H9 (cell line): ENCODE data around the gene SYT17. TPM values are rescaled to one million over a fixed set of nuclear protein-coding genes. Genes with fewer than 3 reads are reported as not detected.

ENCODE experiments used
- DNase-seq: peaks from one replicate; pipeline ENCODE4 v3.0.0-alpha.2; 2017
- H2AFZ ChIP-seq: one replicate; pipeline ENCODE4 v1.6.1; 2013; ENCODE audit warnings: mild to moderate bottlenecking, low read length, control low read depth, moderate library complexity
- H2AK5ac ChIP-seq: 2 replicates; pipeline ENCODE4 v1.6.1; 2013; ENCODE audit warnings: low read length, control low read depth, mixed read lengths; ENCODE audit not compliant: insufficient read length
- H2BK120ac ChIP-seq: one replicate; pipeline ENCODE4 v1.6.1; 2013; ENCODE audit warnings: low read depth, mild to moderate bottlenecking, low read length, control low read depth, inconsistent platforms; ENCODE audit not compliant: poor library complexity, severe bottlenecking
- H2BK12ac ChIP-seq: 2 replicates; pipeline ENCODE4 v1.6.1; 2013; ENCODE audit warnings: low read length, control low read depth, mixed read lengths, low read depth; ENCODE audit not compliant: insufficient read length
- H2BK15ac ChIP-seq: 2 replicates; pipeline ENCODE4 v1.6.1; 2013; ENCODE audit warnings: low read depth, low read length, control low read depth
- H2BK20ac ChIP-seq: one replicate; pipeline ENCODE4 v1.6.1; 2013; ENCODE audit warnings: low read depth, mild to moderate bottlenecking, low read length, control low read depth, inconsistent platforms; ENCODE audit not compliant: poor library complexity, severe bottlenecking
- H2BK5ac ChIP-seq: 2 replicates; pipeline ENCODE4 v1.6.1; 2013; ENCODE audit warnings: low read length, control low read depth, mixed read lengths; ENCODE audit not compliant: insufficient read length
- H3K14ac ChIP-seq: 2 replicates; pipeline ENCODE4 v1.6.1; 2013; ENCODE audit warnings: low read length, control low read depth; ENCODE audit not compliant: insufficient read depth
- H3K18ac ChIP-seq: 2 replicates; pipeline ENCODE4 v1.6.1; 2013; ENCODE audit warnings: low read depth, mild to moderate bottlenecking, mixed read lengths, low read length, control low read depth; ENCODE audit not compliant: insufficient read length
- H3K23ac ChIP-seq: 2 replicates; pipeline ENCODE4 v1.6.1; 2013; ENCODE audit warnings: low read length, control low read depth, mixed read lengths, low read depth; ENCODE audit not compliant: insufficient read length
- H3K23me2 ChIP-seq: 2 replicates; pipeline ENCODE4 v1.6.1; 2013; ENCODE audit warnings: low read depth, mild to moderate bottlenecking, mixed read lengths, low read length, control low read depth; ENCODE audit not compliant: insufficient read length, poor library complexity, severe bottlenecking
- H3K27ac ChIP-seq: 2 replicates; pipeline ENCODE4 v1.5.1; 2013; ENCODE audit warnings: low read length, control low read depth, mixed read lengths, low read depth; ENCODE audit not compliant: insufficient read length
- H3K27me3 ChIP-seq: 2 replicates; pipeline ENCODE4 v1.6.1; 2013; ENCODE audit warnings: low read length, control low read depth, inconsistent platforms; ENCODE audit not compliant: insufficient read depth
- H3K4ac ChIP-seq: 2 replicates; pipeline ENCODE4 v1.6.1; 2013; ENCODE audit warnings: low read depth, mild to moderate bottlenecking, control low read depth, inconsistent platforms, low read length, moderate library complexity
- H3K4me1 ChIP-seq: 2 replicates; pipeline ENCODE4 v1.6.1; 2013; ENCODE audit warnings: low read length, control low read depth, inconsistent platforms; ENCODE audit not compliant: insufficient read depth
- H3K4me2 ChIP-seq: 2 replicates; pipeline ENCODE4 v1.6.1; 2013; ENCODE audit warnings: low read length, control low read depth, mixed read lengths; ENCODE audit not compliant: insufficient read length, insufficient read depth
- H3K56ac ChIP-seq: 2 replicates; pipeline ENCODE4 v1.6.1; 2013; ENCODE audit warnings: low read depth, mild to moderate bottlenecking, mixed read lengths, low read length, control low read depth; ENCODE audit not compliant: insufficient read length
- H3K79me1 ChIP-seq: 2 replicates; pipeline ENCODE4 v1.6.1; 2013; ENCODE audit warnings: low read depth, mild to moderate bottlenecking, moderate library complexity, low read length, control low read depth, inconsistent platforms; ENCODE audit not compliant: insufficient read depth, poor library complexity, severe bottlenecking
- H3K79me2 ChIP-seq: 2 replicates; pipeline ENCODE4 v1.6.1; 2013; ENCODE audit warnings: low read length, control low read depth, inconsistent platforms; ENCODE audit not compliant: insufficient read depth
- H3K9ac ChIP-seq: 2 replicates; pipeline ENCODE4 v1.6.1; 2013; ENCODE audit warnings: low read length, control low read depth, mixed read lengths; ENCODE audit not compliant: insufficient read length; ENCODE audit errors: extremely low read depth
- H3K9me3 ChIP-seq: one replicate; pipeline ENCODE4 v1.6.1; 2013; ENCODE audit warnings: low read depth, low read length, inconsistent platforms; ENCODE audit not compliant: control insufficient read depth
- H3T11ph ChIP-seq: one replicate; pipeline ENCODE4 v1.6.1; 2013; ENCODE audit warnings: mild to moderate bottlenecking, low read length, control low read depth, inconsistent platforms
- H4K20me1 ChIP-seq: one replicate; pipeline ENCODE4 v1.6.1; 2013; ENCODE audit not compliant: control insufficient read depth, insufficient read length, insufficient read depth
- H4K5ac ChIP-seq: 2 replicates; pipeline ENCODE4 v1.6.1; 2013; ENCODE audit warnings: low read depth, mild to moderate bottlenecking, mixed read lengths, low read length, control low read depth; ENCODE audit not compliant: insufficient read length
- H4K8ac ChIP-seq: replicated peaks from 2 replicates; pipeline ENCODE4 v1.6.1; 2013; ENCODE audit warnings: low read length, control low read depth, mixed read lengths, low read depth; ENCODE audit not compliant: insufficient read length
- H4K91ac ChIP-seq: 2 replicates; pipeline ENCODE4 v1.6.1; 2013; ENCODE audit warnings: low read depth, mild to moderate bottlenecking, moderate library complexity, mixed read lengths, low read length, control low read depth; ENCODE audit not compliant: insufficient read length
- H3K27ac Mint-ChIP-seq, 3 experiments: 2 replicates in 2 of 3; 3 replicates in 1 of 3; pipeline ENCODE4 v1.8.0; 2020 to 2021; ENCODE audit warnings: mixed read lengths in 3 of 3, mild to moderate bottlenecking in 1 of 3, moderate library complexity in 1 of 3
- H3K27me3 Mint-ChIP-seq: 2 replicates; pipeline ENCODE4 v1.8.0; 2021; ENCODE audit warnings: low read depth, mild to moderate bottlenecking, moderate library complexity, mixed read lengths
- H3K36me3 Mint-ChIP-seq, 3 experiments: 2 replicates in 2 of 3; 3 replicates in 1 of 3; pipeline ENCODE4 v1.8.0; 2020 to 2021; ENCODE audit warnings: low read depth in 3 of 3, mixed read lengths in 3 of 3; ENCODE audit not compliant: insufficient read depth in 1 of 3
- H3K4me1 Mint-ChIP-seq, 2 experiments: 2 replicates each; pipeline ENCODE4 v1.8.0; 2020; ENCODE audit warnings: mixed read lengths in 2 of 2
- H3K4me3 Mint-ChIP-seq, 2 experiments: 2 replicates in 1 of 2; 3 replicates in 1 of 2; pipeline ENCODE4 v1.8.0; 2020 to 2021; ENCODE audit warnings: mild to moderate bottlenecking in 2 of 2, mixed read lengths in 2 of 2, moderate library complexity in 1 of 2
- H3K9me3 Mint-ChIP-seq, 2 experiments: 2 replicates in 1 of 2; 3 replicates in 1 of 2; pipeline ENCODE4 v1.8.0; 2020; ENCODE audit warnings: mild to moderate bottlenecking in 2 of 2, mixed read lengths in 2 of 2, moderate library complexity in 1 of 2
- WGBS: extraction: QIAGEN DNeasy Blood & Tissue Kit; methylation state at CpG from one replicate; pipeline ENCODE4 v1.1.7; 2013; ENCODE audit warnings: missing lambda C conversion rate, low lambda C conversion rate, mixed read lengths; ENCODE audit not compliant: insufficient read length; ENCODE audit errors: extremely low coverage; 5-methylcytosine and 5-hydroxymethylcytosine counted together
- total RNA-seq: library from RNA; stranded (reverse); gene quantifications from 2 replicates; pipeline ENCODE4 v1.2.1, GENCODE V29; 2021
- TF ChIP-seq, protein P1 (sequence below): fragments of 200-600 bp; sonication (generic); conservative IDR thresholded peaks from 3 replicates; pipeline ENCODE4 v1.8.0; 2021; ENCODE audit warnings: antibody characterized with exemption, mild to moderate bottlenecking

SYT17 gene
- total RNA-seq, 1 experiment from 2014 or later: 3.0 TPM

DNA sequence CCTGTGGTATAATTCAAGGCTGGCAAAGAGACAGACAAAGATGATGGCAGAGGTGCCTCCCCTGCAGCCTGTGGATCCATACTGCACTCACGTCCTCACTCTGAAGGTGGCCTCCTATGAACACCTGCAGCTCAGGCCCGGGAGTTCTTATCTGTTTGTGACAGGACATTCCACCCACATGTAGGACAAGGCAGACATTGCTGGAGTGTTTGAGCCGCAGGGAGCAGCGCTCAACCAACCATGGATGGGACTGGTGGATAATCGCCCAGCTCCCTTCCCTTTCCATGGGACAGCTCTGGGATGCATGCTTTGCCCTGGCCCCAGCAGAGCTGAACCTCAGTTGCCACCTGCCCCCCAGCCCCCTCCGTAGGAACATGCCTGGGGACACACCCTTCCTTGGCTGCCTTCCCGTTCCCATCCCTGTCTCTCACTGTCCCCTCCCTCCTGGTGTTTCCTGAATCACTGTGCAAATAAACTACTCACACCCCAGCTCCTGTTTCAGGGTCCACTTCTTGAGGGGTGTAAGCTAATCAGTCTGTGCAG is 32.1 kb upstream of the SYT17 start:
- Histone ChIP-seq H2BK120ac (no peak overlapping the region), H3K9me3 (no peaks in the 10 kb centered on the region), H2BK12ac (no peak overlapping the region), H3K79me2 (no peaks in the 10 kb centered on the region), H2BK20ac (no peak overlapping the region), H3K9ac (no peak overlapping the region), H3K27me3 (no peaks in the 10 kb centered on the region), H3K79me1 (no peaks in the 10 kb centered on the region), H2AFZ (no peak overlapping the region), H4K8ac (no peak overlapping the region), H3K14ac (no peak overlapping the region), H3K23ac (no peak overlapping the region), H3T11ph (no peak overlapping the region), H4K91ac (no peak overlapping the region), H2BK5ac (no peak overlapping the region), H2BK15ac (no peak overlapping the region), H2AK5ac (no peak overlapping the region), H4K5ac (no peak overlapping the region), H4K20me1 (no peaks in the 10 kb centered on the region), H3K23me2 (peaks cover 3% of the 10 kb centered on the region), H3K27ac (no peak overlapping the region), H3K4me1 (peaks cover 3% of the 10 kb centered on the region; the same call in 1 of the 2 replicates), H3K4ac (no peak overlapping the region), H3K18ac (no peak overlapping the region), H3K4me2 (no peak overlapping the region), H3K56ac (no peak overlapping the region)
- H3K4me1 Mint-ChIP-seq: peaks cover 20 to 21% of the 10 kb centered on the region in 2 experiments
- DNase-seq: no peak
- H3K27ac Mint-ChIP-seq: peak overlapping the region in 1 of 3 experiments; percentile 65; a peak in 2 of 7 replicates
- H3K27me3 Mint-ChIP-seq: peaks cover 1% of the 10 kb centered on the region; the same call in 1 of the 2 replicates
- TF ChIP-seq, protein P1, sequence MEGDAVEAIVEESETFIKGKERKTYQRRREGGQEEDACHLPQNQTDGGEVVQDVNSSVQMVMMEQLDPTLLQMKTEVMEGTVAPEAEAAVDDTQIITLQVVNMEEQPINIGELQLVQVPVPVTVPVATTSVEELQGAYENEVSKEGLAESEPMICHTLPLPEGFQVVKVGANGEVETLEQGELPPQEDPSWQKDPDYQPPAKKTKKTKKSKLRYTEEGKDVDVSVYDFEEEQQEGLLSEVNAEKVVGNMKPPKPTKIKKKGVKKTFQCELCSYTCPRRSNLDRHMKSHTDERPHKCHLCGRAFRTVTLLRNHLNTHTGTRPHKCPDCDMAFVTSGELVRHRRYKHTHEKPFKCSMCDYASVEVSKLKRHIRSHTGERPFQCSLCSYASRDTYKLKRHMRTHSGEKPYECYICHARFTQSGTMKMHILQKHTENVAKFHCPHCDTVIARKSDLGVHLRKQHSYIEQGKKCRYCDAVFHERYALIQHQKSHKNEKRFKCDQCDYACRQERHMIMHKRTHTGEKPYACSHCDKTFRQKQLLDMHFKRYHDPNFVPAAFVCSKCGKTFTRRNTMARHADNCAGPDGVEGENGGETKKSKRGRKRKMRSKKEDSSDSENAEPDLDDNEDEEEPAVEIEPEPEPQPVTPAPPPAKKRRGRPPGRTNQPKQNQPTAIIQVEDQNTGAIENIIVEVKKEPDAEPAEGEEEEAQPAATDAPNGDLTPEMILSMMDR: no peak
- no peaks in the 10 kb centered on the region for H3K36me3 Mint-ChIP-seq
- no peaks in the 10 kb centered on the region for H3K9me3 Mint-ChIP-seq
- no CpG with 5 or more reads among the region's 7 CpGs for WGBS
- H3K4me3 Mint-ChIP-seq: no peak overlapping the region
